Measurements from ENCODE around the gene CXCL3.

GRCh38 chr4:74014332-74014731 is 24.2 kb downstream of the CXCL3 start:
- TF ChIP-seq, protein P1, sequence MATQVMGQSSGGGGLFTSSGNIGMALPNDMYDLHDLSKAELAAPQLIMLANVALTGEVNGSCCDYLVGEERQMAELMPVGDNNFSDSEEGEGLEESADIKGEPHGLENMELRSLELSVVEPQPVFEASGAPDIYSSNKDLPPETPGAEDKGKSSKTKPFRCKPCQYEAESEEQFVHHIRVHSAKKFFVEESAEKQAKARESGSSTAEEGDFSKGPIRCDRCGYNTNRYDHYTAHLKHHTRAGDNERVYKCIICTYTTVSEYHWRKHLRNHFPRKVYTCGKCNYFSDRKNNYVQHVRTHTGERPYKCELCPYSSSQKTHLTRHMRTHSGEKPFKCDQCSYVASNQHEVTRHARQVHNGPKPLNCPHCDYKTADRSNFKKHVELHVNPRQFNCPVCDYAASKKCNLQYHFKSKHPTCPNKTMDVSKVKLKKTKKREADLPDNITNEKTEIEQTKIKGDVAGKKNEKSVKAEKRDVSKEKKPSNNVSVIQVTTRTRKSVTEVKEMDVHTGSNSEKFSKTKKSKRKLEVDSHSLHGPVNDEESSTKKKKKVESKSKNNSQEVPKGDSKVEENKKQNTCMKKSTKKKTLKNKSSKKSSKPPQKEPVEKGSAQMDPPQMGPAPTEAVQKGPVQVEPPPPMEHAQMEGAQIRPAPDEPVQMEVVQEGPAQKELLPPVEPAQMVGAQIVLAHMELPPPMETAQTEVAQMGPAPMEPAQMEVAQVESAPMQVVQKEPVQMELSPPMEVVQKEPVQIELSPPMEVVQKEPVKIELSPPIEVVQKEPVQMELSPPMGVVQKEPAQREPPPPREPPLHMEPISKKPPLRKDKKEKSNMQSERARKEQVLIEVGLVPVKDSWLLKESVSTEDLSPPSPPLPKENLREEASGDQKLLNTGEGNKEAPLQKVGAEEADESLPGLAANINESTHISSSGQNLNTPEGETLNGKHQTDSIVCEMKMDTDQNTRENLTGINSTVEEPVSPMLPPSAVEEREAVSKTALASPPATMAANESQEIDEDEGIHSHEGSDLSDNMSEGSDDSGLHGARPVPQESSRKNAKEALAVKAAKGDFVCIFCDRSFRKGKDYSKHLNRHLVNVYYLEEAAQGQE (IDR thresholded peaks at IDR 0.05), result no peak
- TF ChIP-seq CTCF (IDR thresholded peaks at IDR 0.05; ENCODE audit: low read depth, low read length, missing input control), result no peak
- TF ChIP-seq HNF4G (IDR thresholded peaks at IDR 0.05), result no peak
- TF ChIP-seq SP1 (IDR thresholded peaks at IDR 0.05), result no peak
- TF ChIP-seq RAD21 (IDR thresholded peaks at IDR 0.05), result no peak
- TF ChIP-seq NR2F2 (IDR thresholded peaks at IDR 0.05), result no peak
- no peak for TF ChIP-seq TAF1 (conservative IDR thresholded peaks at IDR 0.05)
- TF ChIP-seq JUND (IDR thresholded peaks at IDR 0.05), result no peak
- no peak for TF ChIP-seq FOXA1 (IDR thresholded peaks at IDR 0.05)
- TF ChIP-seq GABPA (IDR thresholded peaks at IDR 0.05 in 1 of 2, conservative IDR thresholded peaks at IDR 0.05 in 1 of 2), result no peak
- TF ChIP-seq HNF4A (conservative IDR thresholded peaks at IDR 0.05), result no peak
- TF ChIP-seq, protein P2, sequence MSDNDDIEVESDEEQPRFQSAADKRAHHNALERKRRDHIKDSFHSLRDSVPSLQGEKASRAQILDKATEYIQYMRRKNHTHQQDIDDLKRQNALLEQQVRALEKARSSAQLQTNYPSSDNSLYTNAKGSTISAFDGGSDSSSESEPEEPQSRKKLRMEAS (IDR thresholded peaks at IDR 0.05), result no peak
- TF ChIP-seq YY1 (IDR thresholded peaks at IDR 0.05), result no peak

Data from liver (tissue), 3 donors.